ENCODE results near the gene MAPRE2. TPM values are rescaled to one million over a fixed set of nuclear protein-coding genes. Genes with fewer than 3 reads are reported as not detected.

The MAPRE2 gene
- total RNA-seq, 1 experiment from 2014 or later, result 16.4 TPM

DNA sequence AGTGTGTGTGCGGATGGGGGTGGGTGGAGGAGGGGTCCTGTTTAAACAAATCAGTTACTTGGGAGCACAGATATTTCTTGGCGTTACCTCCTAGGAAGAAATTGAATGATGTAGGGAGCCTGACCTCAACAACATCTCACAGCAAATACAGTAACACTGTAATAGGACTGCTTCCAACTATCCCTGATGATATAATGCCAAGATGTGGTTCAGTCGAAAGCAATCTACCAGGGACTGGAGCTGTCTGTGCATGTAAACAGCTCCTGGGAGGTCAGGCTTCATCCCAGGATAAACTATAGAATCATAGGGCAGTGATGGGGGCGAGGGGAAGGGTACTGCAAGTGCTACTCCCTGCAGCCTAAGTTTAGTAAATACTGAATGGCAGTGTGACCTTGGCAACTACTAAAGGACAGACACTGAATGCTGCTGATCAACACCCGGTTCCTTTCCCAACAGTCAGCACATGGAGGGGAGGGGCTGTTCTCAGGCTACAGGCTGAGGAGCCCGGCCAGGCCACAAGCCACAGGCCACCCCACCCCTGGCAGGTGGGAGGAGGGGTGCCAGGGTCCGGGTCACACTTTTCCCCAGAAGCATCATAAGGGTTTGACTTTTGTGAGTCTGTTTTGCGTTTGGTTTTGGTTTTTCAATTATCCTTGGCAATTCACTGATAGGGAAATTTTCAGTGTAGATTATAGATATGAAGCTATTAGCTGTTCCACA, 114.3 kb downstream of the MAPRE2 start:
- Histone ChIP-seq H3K27me3 (replicated peaks; ENCODE audit: insufficient read depth, low read depth, low read length, poor library complexity) (no peaks in the 10 kb centered on the region), H3K27ac (ENCODE audit: low read depth, low read length, poor library complexity, severe bottlenecking) (no peak overlapping the region), H3K36me3 (ENCODE audit: insufficient read depth, low read length, poor library complexity, severe bottlenecking) (no peaks in the 10 kb centered on the region), H3K4me3 (ENCODE audit: low read depth, low read length, poor library complexity, severe bottlenecking) (no peak overlapping the region), H3K4me1 (ENCODE audit: insufficient read depth, low read length, poor library complexity, severe bottlenecking) (no peaks in the 10 kb centered on the region), H3K9me3 (ENCODE audit: low read depth, low read length, poor library complexity, severe bottlenecking) (no peaks in the 10 kb centered on the region)
- ChIA-PET POLR2A (ENCODE audit: low non-redundant PET) (no interaction called here), CTCF (no interaction called here)
- no peak for DNase-seq (ENCODE audit: low spot score)
- intact Hi-C loops (cut with micrococcal nuclease; ENCODE audit: unreplicated experiment), result no loop called here
- BruUV-seq (replicated peaks), result no TSS peak
- no peak for TF ChIP-seq EZH2 (IDR thresholded peaks at IDR 0.05; ENCODE audit: borderline replicate concordance, low read depth, low read length, poor library complexity, severe bottlenecking)
- TF ChIP-seq CTCF (conservative IDR thresholded peaks at IDR 0.05; ENCODE audit: low read depth, low read length), result no peak

- Histone ChIP-seq H3K9me3 (ENCODE audit: low read depth, low read length, poor library complexity, severe bottlenecking) (no peaks in the 10 kb centered on the region), H3K27ac (ENCODE audit: low read depth, low read length, poor library complexity, severe bottlenecking) (no peak overlapping the region), H3K4me3 (ENCODE audit: low read depth, low read length, poor library complexity, severe bottlenecking) (no peak overlapping the region), H3K27me3 (replicated peaks; ENCODE audit: insufficient read depth, low read depth, low read length, poor library complexity) (no peaks in the 10 kb centered on the region), H3K36me3 (ENCODE audit: insufficient read depth, low read length, poor library complexity, severe bottlenecking) (no peaks in the 10 kb centered on the region), H3K4me1 (ENCODE audit: insufficient read depth, low read length, poor library complexity, severe bottlenecking) (no peaks in the 10 kb centered on the region)
- no peak for DNase-seq (ENCODE audit: low spot score)
- intact Hi-C loops (cut with micrococcal nuclease; ENCODE audit: unreplicated experiment), result no loop called here
- ChIA-PET POLR2A (ENCODE audit: low non-redundant PET) (no interaction called here), CTCF (no interaction called here)
- TF ChIP-seq CTCF (conservative IDR thresholded peaks at IDR 0.05; ENCODE audit: low read depth, low read length), result no peak
- TF ChIP-seq EZH2 (IDR thresholded peaks at IDR 0.05; ENCODE audit: borderline replicate concordance, low read depth, low read length, poor library complexity, severe bottlenecking), result no peak
- BruUV-seq (replicated peaks), result no TSS peak
Observed at GRCh38 chr18:35157181-35157580, 116.0 kb downstream of the MAPRE2 start.

DNA sequence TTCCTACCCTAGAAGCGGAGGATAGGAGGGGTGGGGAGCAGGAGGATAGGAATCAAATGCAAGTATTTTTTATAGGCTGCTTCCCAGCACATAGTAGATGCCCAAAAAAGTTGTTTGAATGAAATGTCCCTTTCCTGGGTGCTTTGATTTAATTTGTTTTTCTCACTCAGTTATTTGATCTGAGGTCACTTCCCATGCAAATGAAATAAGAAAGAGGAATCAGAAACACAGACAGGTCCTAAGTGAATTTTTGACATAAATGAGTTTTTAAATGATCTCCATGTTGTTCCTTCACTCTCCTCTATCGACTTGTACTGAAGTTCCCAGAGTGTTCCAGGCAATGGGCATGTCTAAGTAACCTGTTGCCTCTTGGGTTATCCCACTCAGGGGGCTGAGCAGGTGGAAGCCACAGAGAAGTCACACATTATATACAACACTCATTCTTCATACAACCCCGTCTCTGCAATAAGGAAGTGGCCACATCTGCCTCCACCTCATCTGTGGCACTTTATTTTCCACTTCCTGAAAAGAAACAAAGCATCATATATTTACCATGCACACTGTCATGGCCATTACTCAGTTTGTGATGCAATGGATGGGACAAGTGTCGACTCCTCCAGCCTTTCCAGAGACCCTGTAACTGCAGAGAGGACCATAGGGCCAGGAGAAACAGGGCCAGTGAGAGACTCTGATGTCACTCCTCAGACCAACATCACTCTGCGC, 117.7 kb downstream of the MAPRE2 start:
- H3K4me1 ChIP-seq (ENCODE audit: insufficient read depth, low read length, poor library complexity, severe bottlenecking), result no peaks in the 10 kb centered on the region
- no TSS peak for BruUV-seq (replicated peaks)
- H3K27ac ChIP-seq (ENCODE audit: low read depth, low read length, poor library complexity, severe bottlenecking), result no peak overlapping the region
- DNase-seq (ENCODE audit: low spot score), result no peak
- TF ChIP-seq CTCF (conservative IDR thresholded peaks at IDR 0.05; ENCODE audit: low read depth, low read length), result no peak
- TF ChIP-seq EZH2 (IDR thresholded peaks at IDR 0.05; ENCODE audit: borderline replicate concordance, low read depth, low read length, poor library complexity, severe bottlenecking), result no peak
- intact Hi-C loops (cut with micrococcal nuclease; ENCODE audit: unreplicated experiment), result no loop called here
- no peaks in the 10 kb centered on the region for H3K9me3 ChIP-seq (ENCODE audit: low read depth, low read length, poor library complexity, severe bottlenecking)
- ChIA-PET POLR2A (ENCODE audit: low non-redundant PET) (no interaction called here), CTCF (no interaction called here)
- H3K36me3 ChIP-seq (ENCODE audit: insufficient read depth, low read length, poor library complexity, severe bottlenecking), result no peaks in the 10 kb centered on the region
- H3K27me3 ChIP-seq (replicated peaks; ENCODE audit: insufficient read depth, low read depth, low read length, poor library complexity), result no peaks in the 10 kb centered on the region
- H3K4me3 ChIP-seq (ENCODE audit: low read depth, low read length, poor library complexity, severe bottlenecking), result no peak overlapping the region
